GM12873 (cell line): Measurements from ENCODE around the gene RIPOR2.

ENCODE experiments used
- CTCF ChIP-seq: IDR thresholded peaks from 2 replicates; pipeline ENCODE4 v1.5.1; 2012; ENCODE audit warnings: low read depth, mild to moderate bottlenecking, moderate library complexity, low read length, control low read depth; ENCODE audit not compliant: insufficient read depth; ENCODE audit errors: missing control alignments

Gene RIPOR2

GRCh38 chr6:24963887-24964570, 28.3 kb upstream of the RIPOR2 start:
- TF ChIP-seq CTCF = no peak

- TF ChIP-seq CTCF = no peak
Measured at GRCh38 chr6:24963339-24963738, 27.6 kb upstream of the RIPOR2 start.

DNA sequence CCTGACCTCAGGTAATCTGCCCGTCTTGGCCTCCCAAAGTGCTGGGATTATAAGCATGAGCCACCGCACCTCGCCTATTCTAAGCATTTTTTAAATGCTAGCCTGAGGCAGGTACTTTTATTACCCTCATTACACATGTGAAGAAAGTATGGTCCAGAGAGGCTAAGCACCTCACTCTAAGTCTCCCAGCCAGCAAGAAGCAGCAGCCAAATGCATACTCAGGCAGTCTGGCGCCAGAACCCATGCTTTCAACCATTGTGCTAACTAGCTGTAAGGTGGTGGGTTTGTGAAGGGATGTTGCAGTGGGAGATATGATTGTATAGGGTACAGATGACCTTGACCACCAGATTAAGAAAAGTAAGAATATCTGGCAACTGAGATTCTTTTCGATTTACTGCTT, 26.1 kb upstream of the RIPOR2 start:
- TF ChIP-seq CTCF = no peak

DNA sequence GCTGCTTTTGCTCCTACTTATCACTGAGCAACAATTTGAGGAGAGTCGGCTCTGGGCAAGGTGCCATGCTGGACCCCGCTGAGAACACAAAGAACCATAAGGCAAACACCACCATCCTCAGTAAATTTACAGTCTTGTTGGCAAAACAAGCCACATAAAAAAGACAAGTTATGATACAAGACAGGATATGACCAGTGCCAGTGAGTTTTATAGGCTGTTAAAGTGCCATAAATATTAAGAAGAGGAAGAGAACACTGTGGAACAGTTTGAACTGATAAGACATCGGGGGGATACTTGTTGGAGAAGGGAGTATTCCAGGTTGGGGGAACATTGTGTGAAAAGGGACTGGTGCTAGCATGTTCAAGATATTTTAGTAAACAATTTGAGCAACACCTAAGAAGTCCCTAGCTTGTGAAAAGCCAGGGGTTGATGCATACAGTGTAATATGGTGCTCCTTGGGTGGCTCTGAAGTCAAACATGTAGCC, 25.3 kb upstream of the RIPOR2 start:
- TF ChIP-seq CTCF = no peak

GRCh38 chr6:24959319-24959718, 23.6 kb upstream of the RIPOR2 start:
- no peak for TF ChIP-seq CTCF

DNA sequence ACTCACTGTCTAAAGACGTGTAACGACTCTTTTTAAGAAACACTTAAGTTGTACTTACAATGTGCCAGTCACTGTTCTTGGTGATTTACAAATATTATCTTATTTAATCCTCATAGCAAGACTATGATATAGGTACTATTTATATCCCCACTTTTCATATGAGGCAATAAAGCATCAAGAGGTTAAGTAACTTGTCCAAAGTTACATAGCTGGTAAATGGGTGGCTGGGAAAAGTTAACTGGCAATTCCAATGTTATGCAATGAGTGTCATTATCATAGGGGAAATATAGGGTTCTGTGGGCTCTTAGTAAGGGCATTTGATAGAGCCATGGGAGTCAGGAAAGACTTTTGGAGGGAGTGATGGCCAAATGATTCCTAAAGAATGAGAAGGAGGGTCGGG, 21.4 kb upstream of the RIPOR2 start:
- TF ChIP-seq CTCF = no peak

- TF ChIP-seq CTCF = no peak
Measured at GRCh38 chr6:24953726-24954125, 18.0 kb upstream of the RIPOR2 start.
